H9 (cell line): ENCODE measurements around the gene NDOR1. TPM values are rescaled to one million over a fixed set of nuclear protein-coding genes. Genes with fewer than 3 reads are reported as not detected.

Experiments used
- DNase-seq: peaks from one replicate; pipeline ENCODE4 v3.0.0-alpha.2; 2017
- H2AFZ ChIP-seq: one replicate; pipeline ENCODE4 v1.6.1; 2013; ENCODE audit warnings: mild to moderate bottlenecking, low read length, control low read depth, moderate library complexity
- H2AK5ac ChIP-seq: 2 replicates; pipeline ENCODE4 v1.6.1; 2013; ENCODE audit warnings: low read length, control low read depth, mixed read lengths; ENCODE audit not compliant: insufficient read length
- H2BK120ac ChIP-seq: one replicate; pipeline ENCODE4 v1.6.1; 2013; ENCODE audit warnings: low read depth, mild to moderate bottlenecking, low read length, control low read depth, inconsistent platforms; ENCODE audit not compliant: poor library complexity, severe bottlenecking
- H2BK12ac ChIP-seq: 2 replicates; pipeline ENCODE4 v1.6.1; 2013; ENCODE audit warnings: low read length, control low read depth, mixed read lengths, low read depth; ENCODE audit not compliant: insufficient read length
- H2BK15ac ChIP-seq: 2 replicates; pipeline ENCODE4 v1.6.1; 2013; ENCODE audit warnings: low read depth, low read length, control low read depth
- H2BK20ac ChIP-seq: one replicate; pipeline ENCODE4 v1.6.1; 2013; ENCODE audit warnings: low read depth, mild to moderate bottlenecking, low read length, control low read depth, inconsistent platforms; ENCODE audit not compliant: poor library complexity, severe bottlenecking
- H2BK5ac ChIP-seq: 2 replicates; pipeline ENCODE4 v1.6.1; 2013; ENCODE audit warnings: low read length, control low read depth, mixed read lengths; ENCODE audit not compliant: insufficient read length
- H3K14ac ChIP-seq: 2 replicates; pipeline ENCODE4 v1.6.1; 2013; ENCODE audit warnings: low read length, control low read depth; ENCODE audit not compliant: insufficient read depth
- H3K18ac ChIP-seq: 2 replicates; pipeline ENCODE4 v1.6.1; 2013; ENCODE audit warnings: low read depth, mild to moderate bottlenecking, mixed read lengths, low read length, control low read depth; ENCODE audit not compliant: insufficient read length
- H3K23ac ChIP-seq: 2 replicates; pipeline ENCODE4 v1.6.1; 2013; ENCODE audit warnings: low read length, control low read depth, mixed read lengths, low read depth; ENCODE audit not compliant: insufficient read length
- H3K23me2 ChIP-seq: 2 replicates; pipeline ENCODE4 v1.6.1; 2013; ENCODE audit warnings: low read depth, mild to moderate bottlenecking, mixed read lengths, low read length, control low read depth; ENCODE audit not compliant: insufficient read length, poor library complexity, severe bottlenecking
- H3K27ac ChIP-seq: 2 replicates; pipeline ENCODE4 v1.5.1; 2013; ENCODE audit warnings: low read length, control low read depth, mixed read lengths, low read depth; ENCODE audit not compliant: insufficient read length
- H3K27me3 ChIP-seq: 2 replicates; pipeline ENCODE4 v1.6.1; 2013; ENCODE audit warnings: low read length, control low read depth, inconsistent platforms; ENCODE audit not compliant: insufficient read depth
- H3K4ac ChIP-seq: 2 replicates; pipeline ENCODE4 v1.6.1; 2013; ENCODE audit warnings: low read depth, mild to moderate bottlenecking, control low read depth, inconsistent platforms, low read length, moderate library complexity
- H3K4me1 ChIP-seq: 2 replicates; pipeline ENCODE4 v1.6.1; 2013; ENCODE audit warnings: low read length, control low read depth, inconsistent platforms; ENCODE audit not compliant: insufficient read depth
- H3K4me2 ChIP-seq: 2 replicates; pipeline ENCODE4 v1.6.1; 2013; ENCODE audit warnings: low read length, control low read depth, mixed read lengths; ENCODE audit not compliant: insufficient read length, insufficient read depth
- H3K56ac ChIP-seq: 2 replicates; pipeline ENCODE4 v1.6.1; 2013; ENCODE audit warnings: low read depth, mild to moderate bottlenecking, mixed read lengths, low read length, control low read depth; ENCODE audit not compliant: insufficient read length
- H3K79me1 ChIP-seq: 2 replicates; pipeline ENCODE4 v1.6.1; 2013; ENCODE audit warnings: low read depth, mild to moderate bottlenecking, moderate library complexity, low read length, control low read depth, inconsistent platforms; ENCODE audit not compliant: insufficient read depth, poor library complexity, severe bottlenecking
- H3K79me2 ChIP-seq: 2 replicates; pipeline ENCODE4 v1.6.1; 2013; ENCODE audit warnings: low read length, control low read depth, inconsistent platforms; ENCODE audit not compliant: insufficient read depth
- H3K9ac ChIP-seq: 2 replicates; pipeline ENCODE4 v1.6.1; 2013; ENCODE audit warnings: low read length, control low read depth, mixed read lengths; ENCODE audit not compliant: insufficient read length; ENCODE audit errors: extremely low read depth
- H3K9me3 ChIP-seq: one replicate; pipeline ENCODE4 v1.6.1; 2013; ENCODE audit warnings: low read depth, low read length, inconsistent platforms; ENCODE audit not compliant: control insufficient read depth
- H3T11ph ChIP-seq: one replicate; pipeline ENCODE4 v1.6.1; 2013; ENCODE audit warnings: mild to moderate bottlenecking, low read length, control low read depth, inconsistent platforms
- H4K20me1 ChIP-seq: one replicate; pipeline ENCODE4 v1.6.1; 2013; ENCODE audit not compliant: control insufficient read depth, insufficient read length, insufficient read depth
- H4K5ac ChIP-seq: 2 replicates; pipeline ENCODE4 v1.6.1; 2013; ENCODE audit warnings: low read depth, mild to moderate bottlenecking, mixed read lengths, low read length, control low read depth; ENCODE audit not compliant: insufficient read length
- H4K8ac ChIP-seq: replicated peaks from 2 replicates; pipeline ENCODE4 v1.6.1; 2013; ENCODE audit warnings: low read length, control low read depth, mixed read lengths, low read depth; ENCODE audit not compliant: insufficient read length
- H4K91ac ChIP-seq: 2 replicates; pipeline ENCODE4 v1.6.1; 2013; ENCODE audit warnings: low read depth, mild to moderate bottlenecking, moderate library complexity, mixed read lengths, low read length, control low read depth; ENCODE audit not compliant: insufficient read length
- H3K27ac Mint-ChIP-seq, 3 experiments: 2 replicates in 2 of 3; 3 replicates in 1 of 3; pipeline ENCODE4 v1.8.0; 2020 to 2021; ENCODE audit warnings: mixed read lengths in 3 of 3, mild to moderate bottlenecking in 1 of 3, moderate library complexity in 1 of 3
- H3K27me3 Mint-ChIP-seq: 2 replicates; pipeline ENCODE4 v1.8.0; 2021; ENCODE audit warnings: low read depth, mild to moderate bottlenecking, moderate library complexity, mixed read lengths
- H3K36me3 Mint-ChIP-seq, 3 experiments: 2 replicates in 2 of 3; 3 replicates in 1 of 3; pipeline ENCODE4 v1.8.0; 2020 to 2021; ENCODE audit warnings: low read depth in 3 of 3, mixed read lengths in 3 of 3; ENCODE audit not compliant: insufficient read depth in 1 of 3
- H3K4me1 Mint-ChIP-seq, 2 experiments: 2 replicates each; pipeline ENCODE4 v1.8.0; 2020; ENCODE audit warnings: mixed read lengths in 2 of 2
- H3K4me3 Mint-ChIP-seq, 2 experiments: 2 replicates in 1 of 2; 3 replicates in 1 of 2; pipeline ENCODE4 v1.8.0; 2020 to 2021; ENCODE audit warnings: mild to moderate bottlenecking in 2 of 2, mixed read lengths in 2 of 2, moderate library complexity in 1 of 2
- H3K9me3 Mint-ChIP-seq, 2 experiments: 2 replicates in 1 of 2; 3 replicates in 1 of 2; pipeline ENCODE4 v1.8.0; 2020; ENCODE audit warnings: mild to moderate bottlenecking in 2 of 2, mixed read lengths in 2 of 2, moderate library complexity in 1 of 2
- CTCF ChIP-seq: fragments of 200-600 bp; sonication (generic); conservative IDR thresholded peaks from 3 replicates; pipeline ENCODE4 v1.8.0; 2021; ENCODE audit warnings: antibody characterized with exemption, mild to moderate bottlenecking
- WGBS: extraction: QIAGEN DNeasy Blood & Tissue Kit; methylation state at CpG from one replicate; pipeline ENCODE4 v1.1.7; 2013; ENCODE audit warnings: missing lambda C conversion rate, low lambda C conversion rate, mixed read lengths; ENCODE audit not compliant: insufficient read length; ENCODE audit errors: extremely low coverage; 5-methylcytosine and 5-hydroxymethylcytosine counted together
- total RNA-seq: library from RNA; stranded (reverse); gene quantifications from 2 replicates; pipeline ENCODE4 v1.2.1, GENCODE V29; 2021

NDOR1 gene
- total RNA-seq, 1 experiment from 2014 or later: 44.1 TPM

- no peak overlapping the region for H3K27ac ChIP-seq
- H3K9ac ChIP-seq: no peak overlapping the region
- no peaks in the 10 kb centered on the region for H3K79me2 ChIP-seq
- H4K5ac ChIP-seq: no peak overlapping the region
- H3K56ac ChIP-seq: no peak overlapping the region
- H3K9me3 ChIP-seq: no peaks in the 10 kb centered on the region
- no peak overlapping the region for H2AK5ac ChIP-seq
- no peak overlapping the region for H2BK20ac ChIP-seq
- H3K27me3 ChIP-seq: no peaks in the 10 kb centered on the region
- H2BK5ac ChIP-seq: no peak overlapping the region
- H3K9me3 Mint-ChIP-seq: no peaks in the 10 kb centered on the region
- no CpG with 5 or more reads among the region's 61 CpGs for WGBS
- H3K4me1 Mint-ChIP-seq: peaks cover 4 to 8% of the 10 kb centered on the region in 2 experiments
- peak; percentile 60 for DNase-seq
- peaks cover 0 to 6% (median 0%) of the 10 kb centered on the region in 3 experiments; a peak in 1 of 7 replicates for H3K36me3 Mint-ChIP-seq
- no peak overlapping the region for H3K27ac Mint-ChIP-seq
- H2BK15ac ChIP-seq: no peak overlapping the region
- H3K79me1 ChIP-seq: no peaks in the 10 kb centered on the region
- no peaks in the 10 kb centered on the region for H3K27me3 Mint-ChIP-seq
- no peak overlapping the region for H4K91ac ChIP-seq
- no peak overlapping the region for H2BK120ac ChIP-seq
- H4K20me1 ChIP-seq: no peaks in the 10 kb centered on the region
- peaks cover 18% of the 10 kb centered on the region for H3K23me2 ChIP-seq
- H3K4me2 ChIP-seq: peak overlapping the region; percentile 24
- no peak overlapping the region for H3K4ac ChIP-seq
- TF ChIP-seq CTCF: no peak
- H3K4me1 ChIP-seq: no peaks in the 10 kb centered on the region; the same call in 1 of the 2 replicates
- H2BK12ac ChIP-seq: no peak overlapping the region
- H3T11ph ChIP-seq: no peak overlapping the region
- H3K4me3 Mint-ChIP-seq: peak overlapping the region; percentile 48 to 68; a peak in 3 of 5 replicates
- no peak overlapping the region for H3K23ac ChIP-seq
- no peak overlapping the region for H4K8ac ChIP-seq
- H3K14ac ChIP-seq: peak overlapping the region; percentile 74; the same call in 1 of the 2 replicates
- no peak overlapping the region for H3K18ac ChIP-seq
- H2AFZ ChIP-seq: no peak overlapping the region
Observed at GRCh38 chr9:137221506-137222111, 16.1 kb downstream of the NDOR1 start.
